Nephron progenitor cell (in vitro differentiated cells): ENCODE data around the gene CCDC107.
A peak's percentile ranks its signal among the peaks of the same experiment; 100 is the strongest.

Source experiments
- DNase-seq: peaks from one replicate; pipeline ENCODE4 v3.0.0; 2021
- H3K27ac Mint-ChIP-seq: 2 replicates; pipeline ENCODE4 v1.8.0; 2021; ENCODE audit warnings: mild to moderate bottlenecking, moderate library complexity, mixed read lengths
- H3K27me3 Mint-ChIP-seq: 2 replicates; pipeline ENCODE4 v1.8.0; 2021; ENCODE audit warnings: mild to moderate bottlenecking, low read depth, mixed read lengths; ENCODE audit not compliant: poor library complexity
- H3K36me3 Mint-ChIP-seq: 2 replicates; pipeline ENCODE4 v1.8.0; 2021; ENCODE audit warnings: low read depth, mixed read lengths
- H3K4me1 Mint-ChIP-seq: 2 replicates; pipeline ENCODE4 v1.8.0; 2021; ENCODE audit warnings: mixed read lengths
- H3K4me3 Mint-ChIP-seq: 2 replicates; pipeline ENCODE4 v1.8.0; 2021; ENCODE audit warnings: mild to moderate bottlenecking, moderate library complexity, mixed read lengths
- H3K9me3 Mint-ChIP-seq: 2 replicates; pipeline ENCODE4 v1.8.0; 2021; ENCODE audit warnings: mild to moderate bottlenecking, moderate library complexity, mixed read lengths
- CTCF ChIP-seq: fragments of 200-600 bp; sonication (generic); IDR thresholded peaks from 2 replicates; pipeline ENCODE4 v1.5.0; 2021; ENCODE audit warnings: antibody characterized with exemption

Gene CCDC107

GRCh38 chr9:35653611-35654010 is 4.5 kb upstream of the CCDC107 start:
- Mint-ChIP-seq H3K27ac (no peak overlapping the region), H3K27me3 (peaks cover 20% of the 10 kb centered on the region), H3K4me3 (no peak overlapping the region), H3K9me3 (peaks cover 4% of the 10 kb centered on the region), H3K36me3 (no peaks in the 10 kb centered on the region), H3K4me1 (peaks cover 26% of the 10 kb centered on the region)
- TF ChIP-seq CTCF: no peak
- DNase-seq: no peak

GRCh38 chr9:35656348-35656747 is 1.7 kb upstream of the CCDC107 start:
- H3K36me3 Mint-ChIP-seq: peaks cover 16% of the 10 kb centered on the region
- H3K4me3 Mint-ChIP-seq: peak overlapping the region; percentile 84
- no peak overlapping the region for H3K27ac Mint-ChIP-seq
- peaks cover 40% of the 10 kb centered on the region for H3K4me1 Mint-ChIP-seq
- TF ChIP-seq CTCF: no peak
- peaks cover 20% of the 10 kb centered on the region for H3K27me3 Mint-ChIP-seq
- DNase-seq: no peak
- H3K9me3 Mint-ChIP-seq: peaks cover 4% of the 10 kb centered on the region

- peaks cover 20% of the 10 kb centered on the region for H3K36me3 Mint-ChIP-seq
- H3K4me1 Mint-ChIP-seq: peaks cover 44% of the 10 kb centered on the region
- no peak for TF ChIP-seq CTCF
- peak overlapping the region; percentile 100 for H3K27ac Mint-ChIP-seq
- H3K27me3 Mint-ChIP-seq: peaks cover 20% of the 10 kb centered on the region
- peaks cover 4% of the 10 kb centered on the region for H3K9me3 Mint-ChIP-seq
- no peak for DNase-seq
- H3K4me3 Mint-ChIP-seq: peak overlapping the region; percentile 84
Observed at GRCh38 chr9:35656831-35657545, 1.1 kb upstream of the CCDC107 start.

- no peak for TF ChIP-seq CTCF
- Mint-ChIP-seq H3K4me1 (peaks cover 50% of the 10 kb centered on the region), H3K4me3 (peak within 1 kb of the TSS; percentile 86), H3K27me3 (peaks cover 20% of the 10 kb centered on the region), H3K36me3 (peaks cover 25% of the 10 kb centered on the region), H3K27ac (peak within 1 kb of the TSS; percentile 100), H3K9me3 (peaks cover 4% of the 10 kb centered on the region)
- DNase-seq: peak; percentile 93
Observed at GRCh38 chr9:35657546-35658136, 451 bp upstream of the CCDC107 start, which contains the start of gene RMRP. Gene RMRP, minus strand, starts transcription at chr9:35658019.

- Mint-ChIP-seq H3K4me1 (peaks cover 63% of the 10 kb centered on the region), H3K9me3 (peaks cover 4% of the 10 kb centered on the region), H3K4me3 (peak overlapping the region; percentile 86), H3K27me3 (peaks cover 20% of the 10 kb centered on the region), H3K27ac (peak overlapping the region; percentile 7), H3K36me3 (peaks cover 28% of the 10 kb centered on the region)
- no peak for TF ChIP-seq CTCF
- no peak for DNase-seq
Observed at GRCh38 chr9:35658968-35659220, 802 bp downstream of the CCDC107 start.

GRCh38 chr9:35659340-35659739 is 1.2 kb downstream of the CCDC107 start:
- Mint-ChIP-seq H3K9me3 (peaks cover 4% of the 10 kb centered on the region), H3K27ac (peak overlapping the region; percentile 7), H3K4me1 (peaks cover 67% of the 10 kb centered on the region), H3K36me3 (peaks cover 28% of the 10 kb centered on the region), H3K27me3 (peaks cover 15% of the 10 kb centered on the region), H3K4me3 (peak overlapping the region; percentile 86)
- no peak for TF ChIP-seq CTCF
- DNase-seq: no peak
